ENCODE data around the gene TFDP2. TPM values are rescaled to one million over a fixed set of nuclear protein-coding genes. Genes with fewer than 3 reads are reported as not detected.

TFDP2 gene
- total and polyA plus RNA-seq, 9 of the 15 experiments (the other 6 are each of a cell fraction or from before 2014, with no cell fraction given), result 95.6 to 179 (median 126) TPM

GRCh38 chr3:141929341-141929995 lies 219.9 kb downstream of the TFDP2 start:
- H3K9me3 ChIP-seq (replicated peaks; ENCODE audit: control insufficient read depth, insufficient read depth, low read depth, low read length), result no peaks in the 10 kb centered on the region
- no peaks in the 10 kb centered on the region for H3K79me2 ChIP-seq (ENCODE audit: control insufficient read depth, insufficient read depth, low read length)
- H2AFZ ChIP-seq (ENCODE audit: low read depth, low read length), result no peak overlapping the region
- peak; percentile 19 for ATAC-seq
- BruUV-seq (replicated peaks), result no TSS peak
- H3K4me3 ChIP-seq, result no peak overlapping the region
- no peaks in the 10 kb centered on the region for H3K27me3 ChIP-seq (ENCODE audit: control insufficient read depth in 2 of 2, insufficient read depth in 2 of 2, low read length in 2 of 2)
- H3K4me2 ChIP-seq (ENCODE audit: insufficient read depth, low read length), result no peak overlapping the region
- H3K4me1 ChIP-seq (replicated peaks in 1 of 2; ENCODE audit: control insufficient read depth in 2 of 2, insufficient read depth in 2 of 2, low read length in 2 of 2), result no peaks in the 10 kb centered on the region
- H4K20me1 ChIP-seq (replicated peaks; ENCODE audit: control insufficient read depth, insufficient read depth, low read length), result no peaks in the 10 kb centered on the region
- H3K9ac ChIP-seq (ENCODE audit: insufficient read depth in 1 of 2, low read depth in 2 of 2, low read length in 2 of 2), result no peak overlapping the region
- H3K9me1 ChIP-seq (ENCODE audit: control insufficient read depth, insufficient read depth, low read length), result no peaks in the 10 kb centered on the region
- FAIRE-seq, result no peak
- in situ Hi-C loops (cut with MboI) (no loop called here), intact Hi-C loops (cut with micrococcal nuclease) (no loop called here)
- POLR2A ChIA-PET, result interaction anchor here (0.7 to 1.2 kb wide), 3 partner anchors 8 to 25 kb away, joined by 3 to 4 read pairs (median 3); no protein-coding TSS in a partner anchor
- H3K27ac ChIP-seq (ENCODE audit: extremely low read depth, low read depth, low read length), result no peak overlapping the region
- TF ChIP-seq POLR2G (IDR thresholded peaks at IDR 0.05; ENCODE audit: low read depth, low read length), result 0 out of 2 replicates have a peak, but pooled peaks have one; percentile 18
- no peak for TF ChIP-seq SIX5 (IDR thresholded peaks at IDR 0.05; ENCODE audit: borderline replicate concordance in 1 of 2, insufficient read depth in 1 of 2, low read depth in 1 of 2, low read length in 2 of 2)
- TF ChIP-seq RBBP5 (IDR thresholded peaks at IDR 0.05; ENCODE audit: borderline replicate concordance, insufficient read depth, low read length, poor library complexity, severe bottlenecking), result no peak
- TF ChIP-seq ARHGAP35 (IDR thresholded peaks at IDR 0.05; ENCODE audit: partially characterized antibody), result no peak
- H3K36me3 ChIP-seq (ENCODE audit: control insufficient read depth, insufficient read depth, low read length), result peaks cover 33% of the 10 kb centered on the region; the same call in 2 of the 3 replicates
- WGBS (ENCODE audit: insufficient coverage, low coverage, missing lambda C conversion rate), result 91% methylated on average over 7 of the region's 7 CpGs
- DNase-seq (ENCODE audit: extremely low read depth in 1 of 4, low spot score in 3 of 4), result no peak
- CTCF ChIA-PET (ENCODE audit: low intra/inter-chr PET ratio), result no interaction called here

Measured in K562 (cell line).